ENCODE measurements around the gene MEG3. TPM values are rescaled to one million over a fixed set of nuclear protein-coding genes. Genes with fewer than 3 reads are reported as not detected.

The MEG3 gene
- total and polyA plus RNA-seq, 8 donors = 15.9 to 398 (median 329) TPM

GRCh38 chr14:100866666-100867630, 41.0 kb downstream of the MEG3 start:
- DNase-seq = peak in 2 of 4 donors; percentile 19 to 34
- no peak for ATAC-seq
- intact Hi-C loops (cut with DNase I) = no loop called here
- Histone ChIP-seq H3K4me1 (no peaks in the 10 kb centered on the region), H3K27me3 (peaks cover 0 to 20% of the 10 kb centered on the region in 2 donors), H3K27ac (no peak overlapping the region), H3K9me3 (no peaks in the 10 kb centered on the region), H3K4me3 (no peak overlapping the region), H3K36me3 (no peaks in the 10 kb centered on the region)
- TF ChIP-seq, protein P1, sequence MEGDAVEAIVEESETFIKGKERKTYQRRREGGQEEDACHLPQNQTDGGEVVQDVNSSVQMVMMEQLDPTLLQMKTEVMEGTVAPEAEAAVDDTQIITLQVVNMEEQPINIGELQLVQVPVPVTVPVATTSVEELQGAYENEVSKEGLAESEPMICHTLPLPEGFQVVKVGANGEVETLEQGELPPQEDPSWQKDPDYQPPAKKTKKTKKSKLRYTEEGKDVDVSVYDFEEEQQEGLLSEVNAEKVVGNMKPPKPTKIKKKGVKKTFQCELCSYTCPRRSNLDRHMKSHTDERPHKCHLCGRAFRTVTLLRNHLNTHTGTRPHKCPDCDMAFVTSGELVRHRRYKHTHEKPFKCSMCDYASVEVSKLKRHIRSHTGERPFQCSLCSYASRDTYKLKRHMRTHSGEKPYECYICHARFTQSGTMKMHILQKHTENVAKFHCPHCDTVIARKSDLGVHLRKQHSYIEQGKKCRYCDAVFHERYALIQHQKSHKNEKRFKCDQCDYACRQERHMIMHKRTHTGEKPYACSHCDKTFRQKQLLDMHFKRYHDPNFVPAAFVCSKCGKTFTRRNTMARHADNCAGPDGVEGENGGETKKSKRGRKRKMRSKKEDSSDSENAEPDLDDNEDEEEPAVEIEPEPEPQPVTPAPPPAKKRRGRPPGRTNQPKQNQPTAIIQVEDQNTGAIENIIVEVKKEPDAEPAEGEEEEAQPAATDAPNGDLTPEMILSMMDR (IDR thresholded peaks at IDR 0.05) = no peak

GRCh38 chr14:100867631-100868315, 41.9 kb downstream of the MEG3 start:
- Histone ChIP-seq H3K27ac (no peak overlapping the region), H3K36me3 (no peaks in the 10 kb centered on the region), H3K4me3 (no peak overlapping the region), H3K9me3 (no peaks in the 10 kb centered on the region), H3K4me1 (no peaks in the 10 kb centered on the region), H3K27me3 (peaks cover 0 to 20% of the 10 kb centered on the region in 2 donors)
- TF ChIP-seq, protein P1 (IDR thresholded peaks at IDR 0.05) = no peak
- intact Hi-C loops (cut with DNase I) = no loop called here
- ATAC-seq = no peak
- DNase-seq = peak in 2 of 4 donors; percentile 22 to 55

DNA sequence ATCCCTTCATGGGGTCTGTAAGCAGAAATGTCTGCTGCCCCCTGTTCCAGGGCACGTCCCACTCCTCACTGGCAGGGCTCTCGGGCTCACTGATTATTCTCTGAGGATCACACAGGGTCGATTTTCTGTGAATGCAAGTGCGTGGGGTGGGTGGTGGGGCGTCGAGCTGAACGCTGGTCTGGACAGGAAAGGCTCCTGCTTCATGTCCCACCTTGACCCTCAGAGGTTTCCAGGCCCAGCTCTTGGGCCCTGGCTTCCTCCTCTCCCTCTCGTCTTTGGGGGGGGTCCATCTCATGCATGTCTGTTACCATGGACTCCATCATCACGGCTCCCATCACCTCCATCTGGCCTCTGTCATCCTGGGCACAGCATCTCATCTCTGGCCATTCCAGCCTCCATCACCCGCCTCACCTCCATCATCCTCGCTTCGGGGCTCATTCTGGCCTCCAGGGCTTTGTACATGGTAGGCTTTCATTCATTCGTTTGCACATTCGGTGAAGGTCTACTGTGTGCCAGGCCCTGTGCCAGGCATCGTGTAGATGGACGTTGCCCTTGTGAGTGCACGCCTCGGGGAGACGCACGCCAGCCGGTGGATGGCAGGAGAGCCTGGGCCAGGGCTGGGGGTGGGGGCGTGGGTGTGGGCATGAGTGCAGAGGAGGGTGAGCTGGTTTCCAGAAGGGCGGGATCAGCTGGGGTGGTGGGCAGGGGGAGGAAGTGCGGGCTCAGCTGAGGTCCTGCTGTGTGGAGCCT, 42.9 kb downstream of the MEG3 start:
- intact Hi-C loops (cut with DNase I) = no loop called here
- H3K27me3 ChIP-seq = peaks cover 0 to 13% of the 10 kb centered on the region in 2 donors
- H3K27ac ChIP-seq = no peak overlapping the region
- no peaks in the 10 kb centered on the region for H3K36me3 ChIP-seq
- TF ChIP-seq, protein P1 (IDR thresholded peaks at IDR 0.05) = no peak
- H3K4me1 ChIP-seq = no peaks in the 10 kb centered on the region
- ATAC-seq = no peak
- no peak overlapping the region for H3K4me3 ChIP-seq
- DNase-seq = peak in 2 of 4 donors; percentile 15 to 52
- no peaks in the 10 kb centered on the region for H3K9me3 ChIP-seq

DNA sequence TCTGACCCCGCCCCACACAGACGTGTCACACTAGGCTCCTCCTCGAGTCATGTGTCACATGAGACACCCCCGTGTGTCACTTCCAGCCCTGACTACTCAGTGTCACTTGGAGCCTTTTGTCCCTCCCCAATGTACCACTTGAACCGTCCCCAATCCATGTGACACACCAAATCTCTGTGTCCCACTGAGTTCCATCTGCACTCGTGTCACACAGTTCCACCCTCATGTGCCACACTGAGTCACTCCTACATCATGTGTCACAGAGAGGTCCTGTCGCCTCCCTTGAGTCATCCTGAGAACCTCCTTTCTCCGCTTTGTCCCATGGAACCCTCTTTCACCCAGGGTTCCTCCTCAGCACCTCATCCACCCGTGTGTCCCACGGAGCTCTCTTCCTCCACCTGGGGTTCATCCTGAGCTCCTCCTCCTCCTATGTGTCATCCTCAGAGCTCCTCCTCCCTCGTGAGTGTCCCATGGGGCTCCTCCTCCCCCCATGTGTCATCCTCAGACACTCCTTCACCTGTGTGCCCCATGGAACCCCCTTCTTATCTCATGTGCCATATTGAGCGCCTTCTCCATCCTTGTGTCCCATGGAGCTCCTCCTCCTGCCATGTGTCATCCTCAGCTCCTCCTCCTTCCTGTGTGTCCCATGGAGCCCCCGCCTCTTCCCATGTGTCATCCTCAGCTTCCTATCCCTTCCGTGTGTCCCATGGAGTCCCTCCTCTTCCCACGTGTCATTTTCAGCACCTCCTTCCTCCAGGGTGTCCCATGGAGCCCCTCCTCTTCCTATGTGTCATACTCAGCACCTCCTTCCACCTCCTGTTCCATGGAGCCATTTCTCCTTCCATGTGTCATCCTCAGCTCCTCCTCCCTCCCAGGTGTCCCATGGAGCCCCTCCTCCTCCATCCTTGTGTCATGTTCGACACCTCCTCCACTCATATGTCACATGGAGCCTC, 45.6 kb downstream of the MEG3 start:
- peaks cover 0 to 7% of the 10 kb centered on the region in 2 donors for H3K27me3 ChIP-seq
- no peaks in the 10 kb centered on the region for H3K9me3 ChIP-seq
- no peak overlapping the region for H3K27ac ChIP-seq
- DNase-seq = peak in 2 of 4 donors; percentile 7 to 11
- no peak for ATAC-seq
- intact Hi-C loops (cut with DNase I) = no loop called here
- H3K4me1 ChIP-seq = no peaks in the 10 kb centered on the region
- no peak overlapping the region for H3K4me3 ChIP-seq
- H3K36me3 ChIP-seq = no peaks in the 10 kb centered on the region
- TF ChIP-seq, protein P1 (IDR thresholded peaks at IDR 0.05) = no peak
